Loucy (cell line): Measurements from ENCODE around the gene NFKB1.

Experiments
- H2AFZ ChIP-seq: fragments of 200-600 bp; sonication (generic); 2 replicates; pipeline ENCODE4 v1.6.0; 2016; ENCODE audit warnings: antibody characterized with exemption, mild to moderate bottlenecking, low read length, moderate library complexity
- H3F3A ChIP-seq: fragments of 200-600 bp; 2 replicates; pipeline ENCODE4 v1.6.0; 2016; ENCODE audit warnings: antibody characterized with exemption, low read depth, mild to moderate bottlenecking
- H3K27me3 ChIP-seq: fragments of 200-600 bp; sonication (generic); 2 replicates; pipeline ENCODE4 v1.6.1; 2014; ENCODE audit warnings: low read length, mild to moderate bottlenecking; ENCODE audit not compliant: insufficient read depth, poor library complexity, severe bottlenecking
- H3K36me3 ChIP-seq: fragments of 200-600 bp; sonication (generic); 2 replicates; pipeline ENCODE4 v1.6.1; 2016; ENCODE audit warnings: low read length; ENCODE audit not compliant: insufficient read depth
- H3K4me1 ChIP-seq: fragments of 200-600 bp; sonication (generic); 2 replicates; pipeline ENCODE4 v1.5.1; 2014; ENCODE audit warnings: low read length, mild to moderate bottlenecking; ENCODE audit not compliant: insufficient read depth, poor library complexity, severe bottlenecking
- H3K4me2 ChIP-seq: fragments of 200-600 bp; sonication (generic); 2 replicates; pipeline ENCODE4 v1.6.0; 2014; ENCODE audit warnings: antibody characterized with exemption, low read length, low read depth, mild to moderate bottlenecking; ENCODE audit not compliant: poor library complexity, severe bottlenecking
- H3K4me3 ChIP-seq: fragments of 200-600 bp; sonication (generic); 2 replicates; pipeline ENCODE4 v1.5.1; 2014; ENCODE audit warnings: low read length, mild to moderate bottlenecking, mixed read lengths; ENCODE audit not compliant: poor library complexity, severe bottlenecking
- H3K79me2 ChIP-seq: fragments of 200-600 bp; sonication (generic); 2 replicates; pipeline ENCODE4 v1.6.1; 2014; ENCODE audit warnings: low read length; ENCODE audit not compliant: insufficient read depth
- H3K9ac ChIP-seq: fragments of 200-600 bp; sonication (generic); 2 replicates; pipeline ENCODE4 v1.6.0; 2014; ENCODE audit warnings: mild to moderate bottlenecking, low read depth, low read length, moderate library complexity; ENCODE audit not compliant: poor library complexity, severe bottlenecking
- H3K9me2 ChIP-seq: fragments of 200-600 bp; sonication (generic); replicated peaks from 2 replicates; pipeline ENCODE4 v1.6.1; 2016; ENCODE audit warnings: low read depth, low read length, mixed read lengths
- H3K9me3 ChIP-seq: fragments of 200-600 bp; sonication (generic); 2 replicates; pipeline ENCODE4 v1.6.1; 2014; ENCODE audit warnings: mild to moderate bottlenecking, antibody characterized with exemption, low read length, low read depth; ENCODE audit not compliant: insufficient read depth
- H4K20me1 ChIP-seq: fragments of 200-600 bp; sonication (generic); 2 replicates; pipeline ENCODE4 v1.6.0; 2014; ENCODE audit warnings: antibody characterized with exemption, low read length, mild to moderate bottlenecking; ENCODE audit not compliant: insufficient read depth, poor library complexity, severe bottlenecking
- EZH2phosphoT487 ChIP-seq: fragments of 200-600 bp; IDR thresholded peaks from 2 replicates; pipeline ENCODE4 v1.6.1; 2018; ENCODE audit warnings: antibody characterized with exemption, mild to moderate bottlenecking, moderate library complexity, borderline replicate concordance
- TF ChIP-seq, protein P1 (sequence below): fragments of 200-600 bp; sonication (generic); conservative IDR thresholded peaks from 2 replicates; pipeline ENCODE4 v1.5.1; 2014; ENCODE audit warnings: mild to moderate bottlenecking, antibody characterized with exemption, low read length

Gene NFKB1

DNA sequence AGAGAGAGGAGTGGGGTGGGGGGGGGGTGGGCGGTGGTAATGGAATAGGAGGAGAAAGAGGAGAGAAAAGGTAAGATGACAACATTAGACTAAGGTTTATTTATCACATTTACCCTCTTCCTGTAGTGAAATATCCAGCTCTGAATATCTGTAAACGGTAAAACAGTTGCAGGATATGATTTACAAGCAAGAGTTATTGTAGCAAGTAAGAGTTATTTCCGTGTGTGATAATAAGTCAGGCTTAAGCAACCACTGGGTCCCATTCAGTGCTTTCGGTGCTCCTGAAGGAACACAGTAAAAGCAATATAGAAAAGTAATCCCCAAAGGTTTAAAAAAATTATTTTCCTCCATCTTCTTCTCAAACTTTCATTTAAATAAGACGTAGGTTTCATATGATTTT is 156.0 kb downstream of the NFKB1 start:
- Histone ChIP-seq H3K4me1 (peaks cover 38% of the 10 kb centered on the region), H3K9ac (no peak overlapping the region), H3K4me3 (peak overlapping the region; percentile 11), H3K9me3 (no peaks in the 10 kb centered on the region), H4K20me1 (no peaks in the 10 kb centered on the region), H3K4me2 (peak overlapping the region; percentile 46), H3K27me3 (no peaks in the 10 kb centered on the region), H3F3A (no peaks in the 10 kb centered on the region), H3K9me2 (no peaks in the 10 kb centered on the region), H2AFZ (no peak overlapping the region), H3K79me2 (no peaks in the 10 kb centered on the region), H3K36me3 (no peaks in the 10 kb centered on the region)
- TF ChIP-seq, protein P1, sequence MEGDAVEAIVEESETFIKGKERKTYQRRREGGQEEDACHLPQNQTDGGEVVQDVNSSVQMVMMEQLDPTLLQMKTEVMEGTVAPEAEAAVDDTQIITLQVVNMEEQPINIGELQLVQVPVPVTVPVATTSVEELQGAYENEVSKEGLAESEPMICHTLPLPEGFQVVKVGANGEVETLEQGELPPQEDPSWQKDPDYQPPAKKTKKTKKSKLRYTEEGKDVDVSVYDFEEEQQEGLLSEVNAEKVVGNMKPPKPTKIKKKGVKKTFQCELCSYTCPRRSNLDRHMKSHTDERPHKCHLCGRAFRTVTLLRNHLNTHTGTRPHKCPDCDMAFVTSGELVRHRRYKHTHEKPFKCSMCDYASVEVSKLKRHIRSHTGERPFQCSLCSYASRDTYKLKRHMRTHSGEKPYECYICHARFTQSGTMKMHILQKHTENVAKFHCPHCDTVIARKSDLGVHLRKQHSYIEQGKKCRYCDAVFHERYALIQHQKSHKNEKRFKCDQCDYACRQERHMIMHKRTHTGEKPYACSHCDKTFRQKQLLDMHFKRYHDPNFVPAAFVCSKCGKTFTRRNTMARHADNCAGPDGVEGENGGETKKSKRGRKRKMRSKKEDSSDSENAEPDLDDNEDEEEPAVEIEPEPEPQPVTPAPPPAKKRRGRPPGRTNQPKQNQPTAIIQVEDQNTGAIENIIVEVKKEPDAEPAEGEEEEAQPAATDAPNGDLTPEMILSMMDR = no peak
- TF ChIP-seq EZH2phosphoT487 = no peak

DNA sequence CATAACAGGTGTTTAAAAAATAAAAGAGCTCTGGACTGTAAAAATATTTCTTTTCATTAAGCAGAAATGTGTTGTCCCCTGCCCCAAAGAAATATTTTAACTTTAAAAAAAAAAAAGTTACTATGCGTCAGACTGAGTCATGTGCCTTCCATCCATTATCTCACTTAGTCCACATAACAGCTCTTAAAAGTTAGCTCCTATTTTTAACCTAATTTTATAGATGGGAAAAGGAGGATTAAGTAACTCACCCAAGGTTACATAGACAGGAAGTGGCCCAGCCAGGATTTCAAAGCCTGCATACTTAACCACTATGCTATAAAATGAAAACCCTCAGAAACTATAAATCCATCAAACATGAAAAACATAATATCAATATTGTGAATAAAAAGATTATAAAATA is 161.9 kb downstream of the NFKB1 start:
- no peaks in the 10 kb centered on the region for H3K27me3 ChIP-seq
- TF ChIP-seq EZH2phosphoT487 = peak; percentile 37; the same call in 1 of the 2 replicates
- TF ChIP-seq, protein P1 = no peak
- no peaks in the 10 kb centered on the region for H3K9me2 ChIP-seq
- no peaks in the 10 kb centered on the region for H3K9me3 ChIP-seq
- peak overlapping the region; percentile 42 for H3K4me3 ChIP-seq
- H3F3A ChIP-seq = no peaks in the 10 kb centered on the region
- peak overlapping the region; percentile 49 for H3K4me2 ChIP-seq
- no peak overlapping the region for H3K9ac ChIP-seq
- H3K36me3 ChIP-seq = no peaks in the 10 kb centered on the region
- H2AFZ ChIP-seq = no peak overlapping the region
- no peaks in the 10 kb centered on the region for H3K79me2 ChIP-seq
- no peaks in the 10 kb centered on the region for H4K20me1 ChIP-seq
- H3K4me1 ChIP-seq = peaks cover 42% of the 10 kb centered on the region

DNA sequence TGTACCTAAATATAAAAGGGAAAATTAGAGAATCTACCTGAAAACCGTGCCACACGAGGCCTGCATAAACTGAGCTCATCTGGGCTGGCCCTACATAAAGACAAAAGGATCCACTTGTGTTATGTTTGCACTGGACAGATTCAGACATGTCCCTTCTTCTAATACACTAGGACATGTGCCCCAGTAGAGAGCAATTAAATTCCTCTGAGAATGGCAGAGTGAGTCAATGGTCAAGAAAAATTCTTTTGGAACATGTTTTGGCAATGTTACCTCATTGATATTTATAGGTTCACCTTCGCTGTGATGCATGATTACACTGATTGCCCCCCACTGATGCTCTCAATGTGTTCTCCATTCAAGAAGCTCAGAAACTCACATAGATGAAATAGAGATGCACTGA is 164.4 kb downstream of the NFKB1 start:
- H2AFZ ChIP-seq = no peak overlapping the region
- H3K4me2 ChIP-seq = no peak overlapping the region
- no peaks in the 10 kb centered on the region for H3F3A ChIP-seq
- H3K36me3 ChIP-seq = no peaks in the 10 kb centered on the region
- H4K20me1 ChIP-seq = no peaks in the 10 kb centered on the region
- no peaks in the 10 kb centered on the region for H3K79me2 ChIP-seq
- no peaks in the 10 kb centered on the region for H3K9me2 ChIP-seq
- no peak overlapping the region for H3K9ac ChIP-seq
- H3K4me3 ChIP-seq = no peak overlapping the region
- H3K4me1 ChIP-seq = peaks cover 31% of the 10 kb centered on the region
- no peaks in the 10 kb centered on the region for H3K27me3 ChIP-seq
- TF ChIP-seq EZH2phosphoT487 = no peak
- TF ChIP-seq, protein P1 = no peak
- H3K9me3 ChIP-seq = no peaks in the 10 kb centered on the region
